SK-MEL-5 (cell line): ENCODE measurements around the gene TMEM63C. TPM values are rescaled to one million over a fixed set of nuclear protein-coding genes. Genes with fewer than 3 reads are reported as not detected.

Experiments
- DNase-seq: peaks from one replicate; pipeline ENCODE4 v3.0.0-alpha.2; 2016; ENCODE audit warnings: low read depth, low spot score
- in situ Hi-C: cut with HindIII; loops from 2 replicates; pipeline ENCODE4 v1.10.0; 2016; ENCODE audit warnings: low sequenced_read_pairs, high pct_unique_total_duplicates, low pct_unique_long_range_greater_than_20kb
- total RNA-seq: library from RNA; depleted of rRNA; stranded (reverse); fragments of >200 nt; shearing (Covaris generic); gene quantifications from 2 replicates; pipeline ENCODE4 v1.2.3, GENCODE V29; 2014

The TMEM63C gene
- total RNA-seq, 1 experiment from 2014 or later: 0.66 TPM

GRCh38 chr14:77184396-77185092 lies 2.9 kb downstream of the TMEM63C start:
- in situ Hi-C loops: no loop called here
- DNase-seq: no peak

- in situ Hi-C loops: no loop called here
- no peak for DNase-seq
Observed at GRCh38 chr14:77185093-77185465, 3.5 kb downstream of the TMEM63C start.

GRCh38 chr14:77186911-77187648 lies 5.5 kb downstream of the TMEM63C start:
- no peak for DNase-seq
- in situ Hi-C loops: no loop called here

- DNase-seq: no peak
- in situ Hi-C loops: no loop called here
Observed at GRCh38 chr14:77187649-77188012, 6.0 kb downstream of the TMEM63C start.

GRCh38 chr14:77189479-77189878 lies 7.9 kb downstream of the TMEM63C start:
- in situ Hi-C loops: no loop called here
- DNase-seq: no peak

GRCh38 chr14:77190977-77191376 lies 9.4 kb downstream of the TMEM63C start:
- in situ Hi-C loops: no loop called here
- no peak for DNase-seq

GRCh38 chr14:77194706-77195105 lies 13.1 kb downstream of the TMEM63C start:
- in situ Hi-C loops: no loop called here
- no peak for DNase-seq

- in situ Hi-C loops: no loop called here
Observed at GRCh38 chr14:77195766-77196165, 14.2 kb downstream of the TMEM63C start.

GRCh38 chr14:77197988-77198387 lies 16.4 kb downstream of the TMEM63C start:
- in situ Hi-C loops: no loop called here
- no peak for DNase-seq

More at GRCh38 chr14:77195766-77196165, 14.2 kb downstream of the TMEM63C start:
- DNase-seq: no peak

GRCh38 chr14:77198561-77198960 lies 17.0 kb downstream of the TMEM63C start:
- in situ Hi-C loops: no loop called here
- DNase-seq: no peak

GRCh38 chr14:77199590-77199989 lies 18.0 kb downstream of the TMEM63C start:
- in situ Hi-C loops: no loop called here
- no peak for DNase-seq

- DNase-seq: no peak
- in situ Hi-C loops: no loop called here
Observed at GRCh38 chr14:77200406-77200985, 18.9 kb downstream of the TMEM63C start.

GRCh38 chr14:77201696-77202095 lies 20.1 kb downstream of the TMEM63C start:
- DNase-seq: no peak
- in situ Hi-C loops: no loop called here

- in situ Hi-C loops: no loop called here
- no peak for DNase-seq
Observed at GRCh38 chr14:77203611-77204458, 22.2 kb downstream of the TMEM63C start.

- in situ Hi-C loops: no loop called here
- no peak for DNase-seq
Observed at GRCh38 chr14:77204459-77204771, 22.8 kb downstream of the TMEM63C start.

GRCh38 chr14:77204907-77205306 lies 23.3 kb downstream of the TMEM63C start:
- no peak for DNase-seq
- in situ Hi-C loops: no loop called here

- in situ Hi-C loops: no loop called here
- DNase-seq: no peak
Observed at GRCh38 chr14:77205566-77205965, 24.0 kb downstream of the TMEM63C start.

GRCh38 chr14:77206261-77206824 lies 24.7 kb downstream of the TMEM63C start:
- DNase-seq: no peak
- in situ Hi-C loops: no loop called here
